OCI-LY1 (cell line): ENCODE measurements around the gene ANTKMT.

ENCODE experiments used
- EZH2 ChIP-seq: fragments of 200-600 bp; sonication (generic), shearing (Covaris generic); IDR thresholded peaks from 2 replicates; pipeline ENCODE4 v1.8.0; 2017; ENCODE audit warnings: borderline replicate concordance, mixed run types, mild to moderate bottlenecking, antibody characterized with exemption, low read length, moderate library complexity, mixed read lengths
- TF ChIP-seq, protein P1 (sequence below): fragments of 200-600 bp; sonication (generic), shearing (Covaris generic); IDR thresholded peaks from 2 replicates; pipeline ENCODE4 v1.5.1; 2017; ENCODE audit warnings: mild to moderate bottlenecking, antibody characterized with exemption, low read length, moderate library complexity, mixed read lengths

- TF ChIP-seq, protein P1, sequence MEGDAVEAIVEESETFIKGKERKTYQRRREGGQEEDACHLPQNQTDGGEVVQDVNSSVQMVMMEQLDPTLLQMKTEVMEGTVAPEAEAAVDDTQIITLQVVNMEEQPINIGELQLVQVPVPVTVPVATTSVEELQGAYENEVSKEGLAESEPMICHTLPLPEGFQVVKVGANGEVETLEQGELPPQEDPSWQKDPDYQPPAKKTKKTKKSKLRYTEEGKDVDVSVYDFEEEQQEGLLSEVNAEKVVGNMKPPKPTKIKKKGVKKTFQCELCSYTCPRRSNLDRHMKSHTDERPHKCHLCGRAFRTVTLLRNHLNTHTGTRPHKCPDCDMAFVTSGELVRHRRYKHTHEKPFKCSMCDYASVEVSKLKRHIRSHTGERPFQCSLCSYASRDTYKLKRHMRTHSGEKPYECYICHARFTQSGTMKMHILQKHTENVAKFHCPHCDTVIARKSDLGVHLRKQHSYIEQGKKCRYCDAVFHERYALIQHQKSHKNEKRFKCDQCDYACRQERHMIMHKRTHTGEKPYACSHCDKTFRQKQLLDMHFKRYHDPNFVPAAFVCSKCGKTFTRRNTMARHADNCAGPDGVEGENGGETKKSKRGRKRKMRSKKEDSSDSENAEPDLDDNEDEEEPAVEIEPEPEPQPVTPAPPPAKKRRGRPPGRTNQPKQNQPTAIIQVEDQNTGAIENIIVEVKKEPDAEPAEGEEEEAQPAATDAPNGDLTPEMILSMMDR = no peak
- no peak for TF ChIP-seq EZH2
Measured at GRCh38 chr16:770411-770810, 49.5 kb downstream of the ANTKMT start.
